ENCODE data around the gene SRMS. TPM values are rescaled to one million over a fixed set of nuclear protein-coding genes. Genes with fewer than 3 reads are reported as not detected.
A peak's percentile ranks its signal among the peaks of the same experiment; 100 is the strongest.

The SRMS gene
- total and polyA plus RNA-seq, 2 donors (not counting 3 experiments of a cell fraction or from before 2014, with no cell fraction given): not detected

GRCh38 chr20:63529180-63529860 is 18.2 kb downstream of the SRMS start:
- FAIRE-seq (no peak), DNase-seq (ENCODE audit: low read depth, low spot score) (no peak)
- CTCF ChIA-PET: interaction anchor here (0.8 to 3.2 kb wide), 3 partner anchors 8 to 451 kb away, joined by 3 to 12 read pairs (median 4); partner anchors contain the start of genes PPDPF, PRPF6 and PTK6
- no peaks in the 10 kb centered on the region for H3K9me1 ChIP-seq (replicated peaks; ENCODE audit: control insufficient read depth, extremely low read depth, insufficient read depth, low read length)
- TF ChIP-seq JUN (IDR thresholded peaks at IDR 0.05; ENCODE audit: borderline replicate concordance, insufficient read depth, insufficient read length, low read depth): no peak
- no peak for TF ChIP-seq MAX (IDR thresholded peaks at IDR 0.05; ENCODE audit: insufficient read depth, insufficient read length)
- TF ChIP-seq POLR2A (IDR thresholded peaks at IDR 0.05; ENCODE audit: low read depth, low read length): no peak
- H2AFZ ChIP-seq (ENCODE audit: low read depth, low read length): no peak overlapping the region
- no peaks in the 10 kb centered on the region for H3K36me3 ChIP-seq (ENCODE audit: control insufficient read depth in 2 of 2, extremely low read depth in 1 of 2, insufficient read depth in 2 of 2, low read length in 2 of 2)
- dilution Hi-C loops (cut with MboI; ENCODE audit: extremely low pct_ligation_motif_present, low sequenced_read_pairs) (no loop called here), intact Hi-C loops (cut with micrococcal nuclease) (no loop called here)
- H3K27me3 ChIP-seq (ENCODE audit: control insufficient read depth in 2 of 2, insufficient read depth in 2 of 2, low read length in 2 of 2): no peaks in the 10 kb centered on the region
- H3K9me3 ChIP-seq (replicated peaks; ENCODE audit: control insufficient read depth, insufficient read depth, low read length): no peaks in the 10 kb centered on the region
- no peaks in the 10 kb centered on the region for H4K20me1 ChIP-seq (replicated peaks; ENCODE audit: control insufficient read depth, extremely low read depth, insufficient read depth, low read length)
- H3K27ac ChIP-seq (ENCODE audit: insufficient read depth, low read depth, low read length): no peak overlapping the region
- H3K9ac ChIP-seq (replicated peaks; ENCODE audit: extremely low read depth, insufficient read depth, low read length): no peak overlapping the region
- BruUV-seq (replicated peaks): no TSS peak
- no peaks in the 10 kb centered on the region for H3K79me2 ChIP-seq (ENCODE audit: control insufficient read depth, insufficient read depth, low read length)
- H3K4me2 ChIP-seq (ENCODE audit: insufficient read depth, low read length): no peak overlapping the region
- H3K4me1 ChIP-seq (ENCODE audit: control insufficient read depth, extremely low read depth, insufficient read depth, low read length): no peaks in the 10 kb centered on the region
- POLR2A ChIA-PET: interaction anchor here (1.4 kb wide), 1 partner anchor 9 kb away, joined by 9 read pairs; the partner anchor contains the start of gene PPDPF
- H3K4me3 ChIP-seq (replicated peaks in 1 of 3; ENCODE audit: insufficient read depth in 1 of 3, low read depth in 1 of 3, low read length in 3 of 3): no peak overlapping the region

GRCh38 chr20:63527184-63527583 is 20.4 kb downstream of the SRMS start:
- Histone ChIP-seq H3K4me1 (ENCODE audit: control insufficient read depth, extremely low read depth, insufficient read depth, low read length) (peaks cover 4% of the 10 kb centered on the region), H3K4me3 (replicated peaks in 1 of 3; ENCODE audit: insufficient read depth in 1 of 3, low read depth in 1 of 3, low read length in 3 of 3) (no peak overlapping the region), H3K9ac (replicated peaks; ENCODE audit: extremely low read depth, insufficient read depth, low read length) (no peak overlapping the region), H3K4me2 (ENCODE audit: insufficient read depth, low read length) (no peak overlapping the region), H3K9me3 (replicated peaks; ENCODE audit: control insufficient read depth, insufficient read depth, low read length) (no peaks in the 10 kb centered on the region), H3K27ac (ENCODE audit: insufficient read depth, low read depth, low read length) (no peak overlapping the region), H3K27me3 (ENCODE audit: control insufficient read depth in 2 of 2, insufficient read depth in 2 of 2, low read length in 2 of 2) (no peaks in the 10 kb centered on the region), H3K9me1 (replicated peaks; ENCODE audit: control insufficient read depth, extremely low read depth, insufficient read depth, low read length) (no peaks in the 10 kb centered on the region), H3K79me2 (ENCODE audit: control insufficient read depth, insufficient read depth, low read length) (peaks cover 5% of the 10 kb centered on the region), H4K20me1 (replicated peaks; ENCODE audit: control insufficient read depth, extremely low read depth, insufficient read depth, low read length) (no peaks in the 10 kb centered on the region), H2AFZ (ENCODE audit: low read depth, low read length) (no peak overlapping the region), H3K36me3 (ENCODE audit: control insufficient read depth in 2 of 2, extremely low read depth in 1 of 2, insufficient read depth in 2 of 2, low read length in 2 of 2) (peaks cover 0 to 2% of the 10 kb centered on the region in 2 experiments)
- CTCF ChIA-PET: interaction anchor here (1.0 to 3.2 kb wide), 2 partner anchors 11 to 31 kb away, joined by 3 to 12 read pairs; partner anchors contain the start of gene PTK6
- no TSS peak for BruUV-seq (replicated peaks)
- intact Hi-C loops (cut with micrococcal nuclease) (no loop called here), dilution Hi-C loops (cut with MboI; ENCODE audit: extremely low pct_ligation_motif_present, low sequenced_read_pairs) (no loop called here)
- TF ChIP-seq MAX (IDR thresholded peaks at IDR 0.05; ENCODE audit: insufficient read depth, insufficient read length) (no peak), FOS (IDR thresholded peaks at IDR 0.05; ENCODE audit: borderline replicate concordance, insufficient read depth, low read length) (no peak), MYC (IDR thresholded peaks at IDR 0.05; ENCODE audit: low read depth, low read length) (no peak), GATA2 (IDR thresholded peaks at IDR 0.05; ENCODE audit: insufficient read depth, insufficient read length, low read depth, low read length) (no peak), POLR2AphosphoS5 (IDR thresholded peaks at IDR 0.05; ENCODE audit: insufficient read depth, low read depth, low read length) (no peak), POLR2A (IDR thresholded peaks at IDR 0.05; ENCODE audit: low read depth, low read length) (no peak), EZH2 (IDR thresholded peaks at IDR 0.05; ENCODE audit: borderline replicate concordance, low read depth, low read length, severe bottlenecking) (no peak), CTCF (IDR thresholded peaks at IDR 0.05; ENCODE audit: extremely low read depth in 1 of 2, insufficient read depth in 1 of 2, low read depth in 1 of 2, low read length in 2 of 2) (no peak), JUN (IDR thresholded peaks at IDR 0.05; ENCODE audit: borderline replicate concordance, insufficient read depth, insufficient read length, low read depth) (no peak)
- POLR2A ChIA-PET: interaction anchor here (0.6 kb wide), 1 partner anchor 348 kb away, joined by 4 read pairs; no protein-coding TSS in a partner anchor
- peak; percentile 26 for FAIRE-seq
- DNase-seq (ENCODE audit: low read depth, low spot score): no peak

Measured in endothelial cell of umbilical vein (primary cell).